K562 (cell line): ENCODE measurements around the gene NUB1.

Experiments
- BACH1 ChIP-seq: fragments of 200-800 bp; sonication (Bioruptor generic); IDR thresholded peaks from 2 replicates; pipeline ENCODE4 v1.6.1; 2016; ENCODE audit warnings: missing genetic modification characterization, missing compliant biosample characterization
- CREB1 ChIP-seq, 2 experiments: sonication (generic) in 1 of 2; formaldehyde crosslinking in 1 of 2; IDR thresholded peaks; 2 replicates each; pipeline versions ENCODE4 v1.6.1 to v1.8.0; 2012 to 2022; ENCODE audit warnings: inconsistent platforms in 1 of 2, mild to moderate bottlenecking in 1 of 2, missing genetic modification reagents in 1 of 2, moderate library complexity in 1 of 2
- EP300 ChIP-seq: IDR thresholded peaks from 2 replicates; pipeline ENCODE4 v1.6.1; 2012; ENCODE audit warnings: low read length, improper control_type of control experiment
- ERF ChIP-seq: fragments of 450-650 bp; formaldehyde crosslinking; IDR thresholded peaks from 2 replicates; pipeline ENCODE4 v1.4.0; 2020; ENCODE audit warnings: mild to moderate bottlenecking, mixed read lengths
- MAFK ChIP-seq: IDR thresholded peaks from 2 replicates; pipeline ENCODE4 v1.6.1; 2011; ENCODE audit warnings: low read length, improper control_type of control experiment
- NFXL1 ChIP-seq: fragments of 450-650 bp; formaldehyde crosslinking; IDR thresholded peaks from 2 replicates; pipeline ENCODE4 v1.4.0; 2021; ENCODE audit warnings: mild to moderate bottlenecking
- POLR2A ChIP-seq: fragments of 450-650 bp; conservative IDR thresholded peaks from 2 replicates; pipeline ENCODE4 v1.6.1; 2016
- POLR2AphosphoS5 ChIP-seq: IDR thresholded peaks from 2 replicates; pipeline ENCODE4 v1.6.1; 2011; ENCODE audit warnings: mild to moderate bottlenecking, low read depth, low read length, moderate library complexity; ENCODE audit not compliant: control insufficient read depth, insufficient read depth
- ZNF175 ChIP-seq: fragments of 200-800 bp; sonication (Bioruptor generic); IDR thresholded peaks from 2 replicates; pipeline ENCODE4 v1.6.1; 2016; ENCODE audit warnings: low read depth, mild to moderate bottlenecking, missing genetic modification characterization, missing compliant biosample characterization
- ZNF253 ChIP-seq: fragments of 250-450 bp; sonication (Bioruptor Pico); conservative IDR thresholded peaks from 2 replicates; pipeline ENCODE4 v1.6.1; 2021; ENCODE audit warnings: mild to moderate bottlenecking
- TF ChIP-seq, protein P1 (sequence below): fragments of 250-450 bp; sonication (Bioruptor Pico); IDR thresholded peaks from 2 replicates; pipeline ENCODE4 v1.5.0; 2021; ENCODE audit warnings: mild to moderate bottlenecking, borderline replicate concordance
- TF ChIP-seq, protein P2 (sequence below): sonication (generic); formaldehyde crosslinking; IDR thresholded peaks from 2 replicates; pipeline ENCODE4 v1.8.0; 2023; ENCODE audit warnings: mild to moderate bottlenecking, missing genetic modification reagents
- TF ChIP-seq, protein P3 (sequence below): fragments of 450-650 bp; conservative IDR thresholded peaks from 2 replicates; pipeline ENCODE4 v1.6.1; 2016; ENCODE audit warnings: missing genetic modification characterization, low read depth, mild to moderate bottlenecking, control low read depth, missing compliant biosample characterization

DNA sequence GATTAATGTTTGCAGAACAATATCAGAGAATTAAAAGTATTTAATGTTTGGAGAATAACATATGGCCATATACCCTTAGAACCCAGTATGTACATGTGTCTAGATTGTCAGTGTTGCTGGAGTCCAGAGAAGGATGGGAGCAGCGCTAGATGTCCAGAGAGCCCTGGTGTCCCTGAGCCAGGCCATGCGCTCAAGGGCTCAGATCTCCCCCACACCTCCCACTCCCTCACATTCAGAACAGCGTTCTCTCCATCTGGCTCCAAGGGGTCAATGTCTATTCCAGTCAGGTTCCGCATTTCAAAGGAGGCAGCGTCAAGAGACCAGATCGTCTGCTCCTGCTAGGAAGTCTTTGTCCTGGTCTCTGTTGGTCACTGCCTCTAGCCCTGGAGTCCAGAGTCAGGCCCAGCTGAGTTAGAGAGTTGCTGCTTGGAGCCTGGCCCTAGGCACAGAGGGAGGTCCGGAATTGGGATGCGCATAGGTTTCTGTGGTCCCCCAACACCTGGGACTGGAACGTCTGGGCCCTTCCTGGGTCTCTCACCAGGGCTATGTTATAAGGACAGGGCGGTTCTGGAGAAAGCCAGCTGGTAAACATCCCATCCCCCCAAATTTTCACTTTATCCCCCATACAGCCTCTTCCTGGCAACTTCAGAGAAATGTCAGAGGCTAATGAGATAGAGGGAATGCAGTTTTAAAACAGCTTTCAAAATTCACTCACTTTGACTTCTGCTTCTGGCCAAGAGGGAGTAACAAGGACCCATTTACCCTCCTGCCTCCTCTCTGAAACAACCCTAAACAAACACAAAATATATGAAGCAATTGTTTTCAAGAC is 74.7 kb downstream of the NUB1 start:
- no peak for TF ChIP-seq EP300
- TF ChIP-seq, protein P1, sequence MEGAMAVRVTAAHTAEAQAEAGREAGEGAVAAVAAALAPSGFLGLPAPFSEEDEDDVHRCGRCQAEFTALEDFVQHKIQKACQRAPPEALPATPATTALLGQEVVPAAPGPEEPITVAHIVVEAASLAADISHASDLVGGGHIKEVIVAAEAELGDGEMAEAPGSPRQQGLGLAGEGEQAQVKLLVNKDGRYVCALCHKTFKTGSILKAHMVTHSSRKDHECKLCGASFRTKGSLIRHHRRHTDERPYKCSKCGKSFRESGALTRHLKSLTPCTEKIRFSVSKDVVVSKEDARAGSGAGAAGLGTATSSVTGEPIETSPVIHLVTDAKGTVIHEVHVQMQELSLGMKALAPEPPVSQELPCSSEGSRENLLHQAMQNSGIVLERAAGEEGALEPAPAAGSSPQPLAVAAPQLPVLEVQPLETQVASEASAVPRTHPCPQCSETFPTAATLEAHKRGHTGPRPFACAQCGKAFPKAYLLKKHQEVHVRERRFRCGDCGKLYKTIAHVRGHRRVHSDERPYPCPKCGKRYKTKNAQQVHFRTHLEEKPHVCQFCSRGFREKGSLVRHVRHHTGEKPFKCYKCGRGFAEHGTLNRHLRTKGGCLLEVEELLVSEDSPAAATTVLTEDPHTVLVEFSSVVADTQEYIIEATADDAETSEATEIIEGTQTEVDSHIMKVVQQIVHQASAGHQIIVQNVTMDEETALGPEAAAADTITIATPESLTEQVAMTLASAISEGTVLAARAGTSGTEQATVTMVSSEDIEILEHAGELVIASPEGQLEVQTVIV (CRISPR knock-in tag): no peak
- TF ChIP-seq, protein P2, sequence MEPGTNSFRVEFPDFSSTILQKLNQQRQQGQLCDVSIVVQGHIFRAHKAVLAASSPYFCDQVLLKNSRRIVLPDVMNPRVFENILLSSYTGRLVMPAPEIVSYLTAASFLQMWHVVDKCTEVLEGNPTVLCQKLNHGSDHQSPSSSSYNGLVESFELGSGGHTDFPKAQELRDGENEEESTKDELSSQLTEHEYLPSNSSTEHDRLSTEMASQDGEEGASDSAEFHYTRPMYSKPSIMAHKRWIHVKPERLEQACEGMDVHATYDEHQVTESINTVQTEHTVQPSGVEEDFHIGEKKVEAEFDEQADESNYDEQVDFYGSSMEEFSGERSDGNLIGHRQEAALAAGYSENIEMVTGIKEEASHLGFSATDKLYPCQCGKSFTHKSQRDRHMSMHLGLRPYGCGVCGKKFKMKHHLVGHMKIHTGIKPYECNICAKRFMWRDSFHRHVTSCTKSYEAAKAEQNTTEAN: no peak
- no peak for TF ChIP-seq POLR2A
- no peak for TF ChIP-seq ERF (CRISPR knock-in tag)
- TF ChIP-seq POLR2AphosphoS5: no peak
- no peak for TF ChIP-seq ZNF175
- TF ChIP-seq NFXL1 (CRISPR knock-in tag): no peak
- TF ChIP-seq MAFK: no peak
- no peak for TF ChIP-seq BACH1 (tag)
- TF ChIP-seq CREB1 (IDR thresholded peaks at IDR 0.05): no peak
- no peak for TF ChIP-seq CREB1 (CRISPR knock-in tag; IDR thresholded peaks at IDR 0.05)
- TF ChIP-seq, protein P3, sequence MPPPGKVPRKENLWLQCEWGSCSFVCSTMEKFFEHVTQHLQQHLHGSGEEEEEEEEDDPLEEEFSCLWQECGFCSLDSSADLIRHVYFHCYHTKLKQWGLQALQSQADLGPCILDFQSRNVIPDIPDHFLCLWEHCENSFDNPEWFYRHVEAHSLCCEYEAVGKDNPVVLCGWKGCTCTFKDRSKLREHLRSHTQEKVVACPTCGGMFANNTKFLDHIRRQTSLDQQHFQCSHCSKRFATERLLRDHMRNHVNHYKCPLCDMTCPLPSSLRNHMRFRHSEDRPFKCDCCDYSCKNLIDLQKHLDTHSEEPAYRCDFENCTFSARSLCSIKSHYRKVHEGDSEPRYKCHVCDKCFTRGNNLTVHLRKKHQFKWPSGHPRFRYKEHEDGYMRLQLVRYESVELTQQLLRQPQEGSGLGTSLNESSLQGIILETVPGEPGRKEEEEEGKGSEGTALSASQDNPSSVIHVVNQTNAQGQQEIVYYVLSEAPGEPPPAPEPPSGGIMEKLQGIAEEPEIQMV (tag): no peak
- no peak for TF ChIP-seq ZNF253 (CRISPR knock-in tag)
